MCF 10A (cell line): ENCODE results near the gene KPNA3. TPM values are rescaled to one million over a fixed set of nuclear protein-coding genes. Genes with fewer than 3 reads are reported as not detected.
A peak's percentile ranks its signal among the peaks of the same experiment; 100 is the strongest.

Experiments used
- BruUV-seq: library from RNA; stranded (reverse); fragments of 400-500 nt; replicated peaks from 2 replicates; lab custom pipeline; 2021; lab: Mats Ljungman, UMichigan
- CTCF ChIA-PET: fragments of 300-600 bp; sonication (Branson Sonifier 250); formaldehyde crosslinking; extraction: SDS; loops from one replicate; lab custom pipeline; 2021; ENCODE audit warnings: antibody characterized with exemption, inconsistent platforms; lab: Yijun Ruan, JAX
- POLR2A ChIA-PET: fragments of 300-600, 350-650 bp; sonication (Branson Sonifier 250); formaldehyde crosslinking; extraction: SDS; loops from one replicate; lab custom pipeline; 2020; ENCODE audit warnings: antibody characterized with exemption, inconsistent platforms; lab: Yijun Ruan, JAX
- DNase-seq: peaks from one replicate; pipeline ENCODE4 v3.0.0-alpha.2; 2018; ENCODE audit not compliant: unreplicated experiment
- H3K27ac Mint-ChIP-seq: one replicate; pipeline ENCODE4 v1.8.0; 2022; ENCODE audit warnings: mild to moderate bottlenecking, low read depth, mixed read lengths; ENCODE audit not compliant: unreplicated experiment
- H3K27me3 Mint-ChIP-seq: one replicate; pipeline ENCODE4 v1.8.0; 2022; ENCODE audit warnings: mixed read lengths; ENCODE audit not compliant: insufficient read depth, unreplicated experiment
- H3K36me3 Mint-ChIP-seq: one replicate; pipeline ENCODE4 v1.8.0; 2022; ENCODE audit warnings: mild to moderate bottlenecking, moderate library complexity, mixed read lengths; ENCODE audit not compliant: insufficient read depth, unreplicated experiment
- H3K4me1 Mint-ChIP-seq: one replicate; pipeline ENCODE4 v1.8.0; 2022; ENCODE audit warnings: mixed read lengths; ENCODE audit not compliant: insufficient read depth, unreplicated experiment
- H3K4me3 Mint-ChIP-seq: one replicate; pipeline ENCODE4 v1.8.0; 2022; ENCODE audit warnings: mild to moderate bottlenecking, moderate library complexity, mixed read lengths; ENCODE audit not compliant: unreplicated experiment
- H3K9me3 Mint-ChIP-seq: one replicate; pipeline ENCODE4 v1.8.0; 2022; ENCODE audit warnings: mixed read lengths; ENCODE audit not compliant: unreplicated experiment
- intact Hi-C: fragments of 100-400 bp; cut with micrococcal nuclease; formaldehyde crosslinking; loops from 2 replicates; pipeline ENCODE4 v1.14.1; 2022
- total RNA-seq: library from RNA; stranded (reverse); gene quantifications from 2 replicates; pipeline ENCODE4 v1.2.3, GENCODE V29; 2022
- TF ChIP-seq, protein P1 (sequence below): fragments of 200-600 bp; IDR thresholded peaks from one replicate; pipeline ENCODE4 v1.8.0; 2022; ENCODE audit warnings: antibody characterized with exemption, mild to moderate bottlenecking; ENCODE audit not compliant: unreplicated experiment

Gene KPNA3
- total RNA-seq, 1 experiment from 2014 or later = 40.6 TPM

- TF ChIP-seq, protein P1, sequence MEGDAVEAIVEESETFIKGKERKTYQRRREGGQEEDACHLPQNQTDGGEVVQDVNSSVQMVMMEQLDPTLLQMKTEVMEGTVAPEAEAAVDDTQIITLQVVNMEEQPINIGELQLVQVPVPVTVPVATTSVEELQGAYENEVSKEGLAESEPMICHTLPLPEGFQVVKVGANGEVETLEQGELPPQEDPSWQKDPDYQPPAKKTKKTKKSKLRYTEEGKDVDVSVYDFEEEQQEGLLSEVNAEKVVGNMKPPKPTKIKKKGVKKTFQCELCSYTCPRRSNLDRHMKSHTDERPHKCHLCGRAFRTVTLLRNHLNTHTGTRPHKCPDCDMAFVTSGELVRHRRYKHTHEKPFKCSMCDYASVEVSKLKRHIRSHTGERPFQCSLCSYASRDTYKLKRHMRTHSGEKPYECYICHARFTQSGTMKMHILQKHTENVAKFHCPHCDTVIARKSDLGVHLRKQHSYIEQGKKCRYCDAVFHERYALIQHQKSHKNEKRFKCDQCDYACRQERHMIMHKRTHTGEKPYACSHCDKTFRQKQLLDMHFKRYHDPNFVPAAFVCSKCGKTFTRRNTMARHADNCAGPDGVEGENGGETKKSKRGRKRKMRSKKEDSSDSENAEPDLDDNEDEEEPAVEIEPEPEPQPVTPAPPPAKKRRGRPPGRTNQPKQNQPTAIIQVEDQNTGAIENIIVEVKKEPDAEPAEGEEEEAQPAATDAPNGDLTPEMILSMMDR = no peak
- CTCF ChIA-PET = interaction anchor here (0.6 to 3.5 kb wide), 16 partner anchors 11 to 825 kb away, joined by 3 to 21 read pairs (median 4); partner anchors contain the start of gene SPRYD7
- Mint-ChIP-seq H3K4me1 (peaks cover 21% of the 10 kb centered on the region), H3K27ac (peak overlapping the region; percentile 90), H3K27me3 (no peaks in the 10 kb centered on the region), H3K9me3 (no peaks in the 10 kb centered on the region), H3K36me3 (no peaks in the 10 kb centered on the region), H3K4me3 (peak overlapping the region; percentile 88)
- no TSS peak for BruUV-seq
- POLR2A ChIA-PET = interaction anchor here (0.6 to 5.1 kb wide), 36 partner anchors 13 to 347 kb away, joined by 3 to 97 read pairs (median 4); partner anchors contain the start of genes EBPL, RCBTB1 and SPRYD7
- intact Hi-C loops = loop anchor here (1.0 to 10.0 kb wide), 5 partner anchors 57 to 145 kb away; partner anchors contain the start of gene SPRYD7
- DNase-seq = peak; percentile 43
These were observed 552 bp downstream of the KPNA3 start for GRCh38 chr13:49791711-49792549.

DNA sequence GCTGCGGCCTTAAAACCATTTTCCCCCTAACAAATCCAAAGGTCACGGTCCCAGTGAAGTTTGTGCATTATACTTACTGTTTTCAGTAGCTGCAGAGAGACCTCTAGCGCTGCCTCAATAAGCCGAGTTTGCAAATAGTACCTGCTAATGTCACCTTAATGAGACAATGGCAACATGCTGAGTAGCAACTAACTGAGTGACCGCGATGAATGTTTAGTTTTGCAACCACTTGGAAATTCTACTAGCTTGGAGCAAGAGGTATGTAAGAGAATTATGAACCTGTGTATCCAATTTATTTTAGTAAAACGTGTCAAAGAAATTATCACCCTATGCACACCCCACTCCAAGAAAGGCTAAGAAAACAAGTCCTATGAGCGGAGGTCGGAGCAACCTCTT is 1.2 kb downstream of the KPNA3 start:
- CTCF ChIA-PET = interaction anchor here (0.6 to 3.5 kb wide), 16 partner anchors 11 to 826 kb away, joined by 3 to 21 read pairs (median 3); partner anchors contain the start of gene EBPL
- TF ChIP-seq, protein P1 = no peak
- intact Hi-C loops = loop anchor here (1.0 to 10.0 kb wide), 3 partner anchors 57 to 146 kb away; partner anchors contain the start of gene SPRYD7
- Mint-ChIP-seq H3K9me3 (no peaks in the 10 kb centered on the region), H3K36me3 (no peaks in the 10 kb centered on the region), H3K27me3 (no peaks in the 10 kb centered on the region), H3K4me1 (peaks cover 27% of the 10 kb centered on the region), H3K4me3 (peak overlapping the region; percentile 88), H3K27ac (peak overlapping the region; percentile 77)
- BruUV-seq = TSS peak; percentile 43
- POLR2A ChIA-PET = interaction anchor here (0.6 to 5.1 kb wide), 27 partner anchors 10 to 346 kb away, joined by 3 to 97 read pairs (median 5); partner anchors contain the start of genes EBPL, RCBTB1 and SPRYD7
- peak; percentile 47 for DNase-seq

- H3K9me3 Mint-ChIP-seq = no peaks in the 10 kb centered on the region
- TF ChIP-seq, protein P1 = no peak
- intact Hi-C loops = loop anchor here (5.0 to 10.0 kb wide), 2 partner anchors 55 to 147 kb away; partner anchors contain the start of gene SPRYD7
- H3K27ac Mint-ChIP-seq = no peak overlapping the region
- POLR2A ChIA-PET = interaction anchor here (0.5 to 5.1 kb wide), 14 partner anchors 9 to 1799 kb away, joined by 3 to 97 read pairs (median 5); partner anchors contain the start of genes EBPL and SPRYD7
- H3K4me1 Mint-ChIP-seq = peaks cover 35% of the 10 kb centered on the region
- CTCF ChIA-PET = interaction anchor here (0.6 to 3.5 kb wide), 13 partner anchors 9 to 1122 kb away, joined by 3 to 21 read pairs (median 4); no protein-coding TSS in a partner anchor
- no peaks in the 10 kb centered on the region for H3K27me3 Mint-ChIP-seq
- BruUV-seq = no TSS peak
- no peak for DNase-seq
- H3K4me3 Mint-ChIP-seq = no peak overlapping the region
- H3K36me3 Mint-ChIP-seq = no peaks in the 10 kb centered on the region
These were observed 2.5 kb downstream of the KPNA3 start for GRCh38 chr13:49789968-49790367.
